Kidney (tissue), 14 donors: ENCODE results near the gene PCYT2. TPM values are rescaled to one million over a fixed set of nuclear protein-coding genes. Genes with fewer than 3 reads are reported as not detected.

Experiments used
- DNase-seq, 5 donors: peaks; one replicate each; pipeline ENCODE4 v3.0.0-alpha.2; 2013 to 2020
- FAIRE-seq: peaks from 2 replicates; lab custom pipeline; 2012; peaks lifted over from hg19 to GRCh38; lab: Jason Lieb, UNC
- H3K27ac ChIP-seq, 2 donors: one replicate each; pipeline ENCODE4 v1.7.0; 2013; ENCODE audit warnings: low read depth in 2 of 2, low read length in 2 of 2, inconsistent platforms in 1 of 2
- H3K27me3 ChIP-seq: one replicate; pipeline ENCODE4 v1.7.1; 2013; ENCODE audit warnings: low read length, inconsistent platforms; ENCODE audit not compliant: control insufficient read depth, insufficient read depth
- H3K36me3 ChIP-seq, 3 donors: one replicate each; pipeline versions ENCODE4 v1.7.0 to v1.7.1; 2013; ENCODE audit warnings: low read length in 3 of 3, control low read depth in 1 of 3, inconsistent platforms in 1 of 3; ENCODE audit not compliant: insufficient read depth in 3 of 3, control insufficient read depth in 2 of 3
- H3K4me1 ChIP-seq, 3 donors: one replicate each; pipeline versions ENCODE4 v1.7.0 to v1.7.1; 2013; ENCODE audit warnings: low read length in 3 of 3, inconsistent platforms in 1 of 3, low read depth in 1 of 3; ENCODE audit not compliant: control insufficient read depth in 2 of 3, insufficient read depth in 2 of 3
- H3K4me3 ChIP-seq, 3 donors: one replicate each; pipeline versions ENCODE4 v1.7.0 to v1.8.1; 2013; ENCODE audit warnings: low read length in 3 of 3, control low read depth in 1 of 3, inconsistent platforms in 1 of 3
- H3K9ac ChIP-seq, 3 donors: one replicate each; pipeline versions ENCODE4 v1.7.0 to v1.7.1; 2013; ENCODE audit warnings: low read length in 3 of 3, control low read depth in 1 of 3, inconsistent platforms in 1 of 3
- H3K9me3 ChIP-seq, 3 donors: one replicate each; pipeline versions ENCODE4 v1.7.0 to v1.7.1; 2013; ENCODE audit warnings: low read length in 3 of 3, control low read depth in 1 of 3, inconsistent platforms in 1 of 3; ENCODE audit not compliant: control insufficient read depth in 2 of 3, insufficient read depth in 1 of 3
- intact Hi-C: fragments of 100-400 bp; cut with DNase I; formaldehyde crosslinking; loops from one replicate; pipeline ENCODE4 v1.11.1; 2022
- polyA plus RNA-seq: library from polyadenylated mRNA; stranded (reverse); fragments of 350-450 nt; fragmentation: Illumina TruSeq; extraction: RNeasy Lipid Tissue Mini Kit (QIAGEN cat#74804); gene quantifications from one replicate; pipeline ENCODE4 v1.2.3, GENCODE V29; 2014; ENCODE audit warnings: low read depth, low replicate concordance; ENCODE audit not compliant: insufficient read depth
- total RNA-seq: library from RNA; stranded (reverse); fragmentation: NEBNext Ultra II Directional; extraction: Animal tissue kit (Norgen Biotek cat#: 25700); gene quantifications from one replicate; pipeline ENCODE4 v1.2.1, GENCODE V29; 2021
- TF ChIP-seq, protein P1 (sequence below): IDR thresholded peaks from 3 replicates; pipeline ENCODE4 v1.5.1; 2012; ENCODE audit warnings: mild to moderate bottlenecking, moderate library complexity, borderline replicate concordance; ENCODE audit not compliant: insufficient read depth; ENCODE audit errors: extremely low read depth
- donor health status: control.
- donor health status: control.
- donor health status: control.
- donor health status: control.
- donor health status: control.
- donor health status: DM: yes; HTN: yes; CAD: no.
- donor health status: Normal renal cell carcinoma (clear cell type).

Gene PCYT2
- total and polyA plus RNA-seq, 2 donors from 2014 or later: 28.4 to 104 TPM

DNA sequence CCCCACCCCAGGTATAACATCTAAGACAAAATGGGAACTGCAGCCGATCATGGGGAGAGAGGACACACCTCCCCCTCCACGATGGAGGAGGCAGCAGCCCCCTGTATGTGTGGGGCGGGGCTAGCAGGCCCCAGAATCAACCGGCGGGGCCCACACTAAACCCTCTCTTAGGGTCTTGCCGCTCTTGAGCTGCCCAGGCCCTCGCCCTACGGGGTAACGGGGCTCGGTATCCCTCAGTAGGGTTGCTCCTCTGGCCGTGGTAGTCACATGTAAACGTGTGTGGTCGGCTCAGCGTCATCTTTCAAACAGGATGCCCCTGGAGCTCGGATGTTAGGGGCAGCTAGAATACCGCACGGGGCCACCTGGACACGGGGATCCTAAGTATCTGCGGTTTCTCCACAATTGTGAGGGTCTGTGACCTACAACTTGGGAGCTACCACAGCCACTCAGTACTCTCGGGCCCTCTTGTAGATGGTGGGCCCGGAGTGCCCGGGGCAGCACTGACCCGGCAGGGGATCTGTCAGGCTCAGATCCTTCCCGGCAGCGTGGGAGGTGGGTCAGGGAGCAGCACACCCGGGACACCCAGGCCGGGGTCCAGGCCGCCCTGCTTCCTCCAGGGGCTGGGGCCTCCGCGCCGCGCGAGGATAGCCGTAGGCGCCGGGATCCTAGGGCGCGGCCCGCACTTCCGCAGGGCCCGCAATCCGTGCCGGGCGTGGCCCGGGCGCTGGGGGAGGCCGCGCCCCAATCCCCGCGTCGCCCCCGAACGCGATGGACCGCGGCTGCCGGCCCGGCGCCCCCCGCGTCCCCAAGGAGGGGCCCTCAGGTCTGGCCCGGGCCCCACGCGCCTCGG, 40.8 kb downstream of the PCYT2 start:
- no peaks in the 10 kb centered on the region for H3K27me3 ChIP-seq
- TF ChIP-seq, protein P1, sequence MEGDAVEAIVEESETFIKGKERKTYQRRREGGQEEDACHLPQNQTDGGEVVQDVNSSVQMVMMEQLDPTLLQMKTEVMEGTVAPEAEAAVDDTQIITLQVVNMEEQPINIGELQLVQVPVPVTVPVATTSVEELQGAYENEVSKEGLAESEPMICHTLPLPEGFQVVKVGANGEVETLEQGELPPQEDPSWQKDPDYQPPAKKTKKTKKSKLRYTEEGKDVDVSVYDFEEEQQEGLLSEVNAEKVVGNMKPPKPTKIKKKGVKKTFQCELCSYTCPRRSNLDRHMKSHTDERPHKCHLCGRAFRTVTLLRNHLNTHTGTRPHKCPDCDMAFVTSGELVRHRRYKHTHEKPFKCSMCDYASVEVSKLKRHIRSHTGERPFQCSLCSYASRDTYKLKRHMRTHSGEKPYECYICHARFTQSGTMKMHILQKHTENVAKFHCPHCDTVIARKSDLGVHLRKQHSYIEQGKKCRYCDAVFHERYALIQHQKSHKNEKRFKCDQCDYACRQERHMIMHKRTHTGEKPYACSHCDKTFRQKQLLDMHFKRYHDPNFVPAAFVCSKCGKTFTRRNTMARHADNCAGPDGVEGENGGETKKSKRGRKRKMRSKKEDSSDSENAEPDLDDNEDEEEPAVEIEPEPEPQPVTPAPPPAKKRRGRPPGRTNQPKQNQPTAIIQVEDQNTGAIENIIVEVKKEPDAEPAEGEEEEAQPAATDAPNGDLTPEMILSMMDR: no peak
- H3K4me1 ChIP-seq: peaks cover 0 to 39% (median 30%) of the 10 kb centered on the region in 3 donors
- H3K27ac ChIP-seq: peak overlapping the region; percentile 65 to 92
- FAIRE-seq (no peak), DNase-seq (peak in 3 of 5 donors; percentile 21 to 70 (median 53))
- H3K4me3 ChIP-seq: peak overlapping the region; percentile 43 to 64 (median 47)
- H3K9me3 ChIP-seq: no peaks in the 10 kb centered on the region
- intact Hi-C loops: no loop called here
- H3K9ac ChIP-seq: peak overlapping the region; percentile 23 to 77 (median 74)
- H3K36me3 ChIP-seq: peaks cover 0 to 10% (median 0%) of the 10 kb centered on the region in 3 donors

DNA sequence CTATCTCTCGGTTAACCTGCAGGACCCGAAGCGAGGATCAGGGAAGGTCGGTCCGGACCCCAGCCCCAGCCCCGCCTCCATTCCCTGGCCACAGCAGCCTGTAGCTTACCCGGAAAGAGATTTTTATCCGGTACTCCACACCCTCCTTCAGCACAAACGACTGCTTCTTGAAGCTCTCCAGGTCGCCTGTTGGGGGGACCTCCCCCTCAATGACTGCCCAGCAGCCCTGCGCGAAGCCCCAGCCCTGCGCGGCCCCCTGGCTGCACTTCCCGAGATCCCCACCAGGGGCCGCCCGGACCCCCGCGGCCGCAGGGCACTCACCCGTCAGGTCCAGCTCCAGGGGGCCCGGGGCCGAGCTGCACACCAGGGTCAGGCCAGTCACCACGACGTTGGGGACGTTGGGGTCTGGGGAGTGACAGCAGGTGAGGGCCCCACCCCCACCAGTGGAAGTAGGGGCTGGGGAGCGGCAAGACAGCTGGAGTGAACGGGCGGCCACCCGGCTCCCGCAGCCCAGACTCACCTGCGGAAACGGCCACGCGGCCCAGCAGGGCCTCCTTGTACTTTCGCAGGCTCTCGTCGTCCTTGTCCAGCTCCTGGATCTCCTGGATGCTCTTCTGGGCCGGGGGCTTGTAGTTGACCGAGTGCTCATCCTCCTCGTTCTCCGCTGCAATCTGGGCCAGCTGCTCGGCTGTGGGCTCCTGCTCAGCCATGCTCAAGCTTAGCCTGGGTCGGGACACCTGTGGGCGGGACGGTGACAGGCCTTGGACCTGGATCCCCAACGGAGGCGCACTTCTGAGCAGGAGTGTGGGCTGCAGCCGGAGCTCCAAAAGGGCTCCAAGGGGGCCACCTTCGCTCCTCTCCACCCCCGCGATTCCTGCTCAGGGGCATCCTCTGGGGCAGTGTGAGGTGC, 41.7 kb downstream of the PCYT2 start:
- H3K9ac ChIP-seq: peak overlapping the region in 1 of 3 donors; percentile 77

DNA sequence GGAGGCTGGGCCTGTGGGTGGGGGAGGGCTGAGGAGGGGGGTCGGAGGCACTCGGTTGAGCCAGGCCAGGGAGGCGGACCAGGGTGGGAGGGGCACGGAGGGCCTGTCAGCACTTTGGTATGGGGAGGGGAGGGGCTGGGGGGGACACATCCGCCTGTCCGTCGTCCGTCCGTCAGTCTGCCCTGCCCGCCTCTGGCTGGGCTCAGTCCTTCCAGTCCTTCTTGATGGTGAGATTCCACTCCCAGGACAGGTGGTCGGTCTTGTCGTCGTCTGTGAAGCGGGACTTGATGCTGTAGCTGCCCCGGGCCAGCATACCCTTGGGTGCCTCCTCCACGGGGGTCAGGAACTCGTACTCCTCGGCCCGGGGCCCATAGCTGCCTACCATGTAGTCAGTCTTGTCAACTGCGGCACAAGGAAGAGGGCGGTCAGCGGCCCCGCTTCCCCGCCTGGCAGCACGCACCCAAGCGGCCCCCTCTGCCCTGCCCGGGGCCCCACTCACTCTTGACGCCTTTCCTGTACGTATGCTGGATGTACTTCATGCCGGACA, 42.5 kb downstream of the PCYT2 start:
- peak overlapping the region in 1 of 2 donors; percentile 51 for H3K27ac ChIP-seq
- no peaks in the 10 kb centered on the region for H3K9me3 ChIP-seq
- no peak for FAIRE-seq
- H3K36me3 ChIP-seq: peaks cover 0 to 10% (median 0%) of the 10 kb centered on the region in 3 donors
- no peak overlapping the region for H3K4me3 ChIP-seq
- H3K9ac ChIP-seq: no peak overlapping the region
- TF ChIP-seq, protein P1: no peak
- H3K27me3 ChIP-seq: no peaks in the 10 kb centered on the region
- DNase-seq: peak in 3 of 5 donors; percentile 26 to 88 (median 80)
- peaks cover 0 to 41% (median 35%) of the 10 kb centered on the region in 3 donors for H3K4me1 ChIP-seq
- intact Hi-C loops: no loop called here

More for the DNA sequence above, 41.7 kb downstream of the PCYT2 start:
- TF ChIP-seq, protein P1: peak; percentile 60
- no peaks in the 10 kb centered on the region for H3K27me3 ChIP-seq
- H3K27ac ChIP-seq: peak overlapping the region; percentile 33 to 65
- intact Hi-C loops: no loop called here
- DNase-seq (peak; percentile 62 to 87 (median 75)), FAIRE-seq (no peak)
- no peaks in the 10 kb centered on the region for H3K9me3 ChIP-seq
- peaks cover 0 to 41% (median 35%) of the 10 kb centered on the region in 3 donors for H3K4me1 ChIP-seq
- H3K36me3 ChIP-seq: peaks cover 0 to 10% (median 0%) of the 10 kb centered on the region in 3 donors
- peak overlapping the region in 1 of 3 donors; percentile 64 for H3K4me3 ChIP-seq
